K562 (cell line): ENCODE data around the gene TUBB2A. TPM values are rescaled to one million over a fixed set of nuclear protein-coding genes. Genes with fewer than 3 reads are reported as not detected.
A peak's percentile ranks its signal among the peaks of the same experiment; 100 is the strongest.

ENCODE experiments used
- GABPB1 ChIP-seq: sonication (generic); formaldehyde crosslinking; IDR thresholded peaks from 2 replicates; pipeline ENCODE4 v1.8.0; 2022; ENCODE audit warnings: mild to moderate bottlenecking, missing genetic modification reagents
- GABPB2 ChIP-seq: fragments of 250-450 bp; sonication (Bioruptor Pico); conservative IDR thresholded peaks from 2 replicates; pipeline ENCODE4 v1.5.1; 2021; ENCODE audit warnings: mild to moderate bottlenecking
- HNRNPK ChIP-seq: fragments of 200-400 bp; formaldehyde crosslinking; IDR thresholded peaks from one replicate; pipeline ENCODE4 v1.6.1; 2018; ENCODE audit warnings: mild to moderate bottlenecking, low read depth, low read length; ENCODE audit not compliant: poor library complexity, severe bottlenecking
- MEIS2 ChIP-seq: fragments of 450-650 bp; IDR thresholded peaks from 2 replicates; pipeline ENCODE4 v1.6.1; 2014; ENCODE audit warnings: mild to moderate bottlenecking; ENCODE audit not compliant: partially characterized antibody
- polyA plus RNA-seq, 8 experiments: library from polyadenylated mRNA; depleted of rRNA in 4 of 8; stranded (reverse) in 5 of 8; unstranded in 3 of 8; fragments of >200 nt; fragmentation: Nextera tagmentation in 2 of 8; fragmentation: Illumina TruSeq in 1 of 8; extraction: Ambion mirVana in 2 of 8; extraction: Trizol in 1 of 8; gene quantifications; 2 replicates each; pipeline versions ENCODE4 v1.2.1 to v1.2.3, GENCODE V29; 2011 to 2014; ENCODE audit warnings: inconsistent platforms in 1 of 8, missing spikeins in 1 of 8
- total RNA-seq, 7 experiments: library from RNA; depleted of rRNA in 6 of 7; stranded (reverse); fragments of >200 nt in 6 of 7; fragmentation: Illumina TruSeq in 2 of 7; extraction: Trizol in 2 of 7; gene quantifications; 2 replicates each; pipeline versions ENCODE4 v1.2.1 to v1.2.3, GENCODE V29; 2011 to 2021; ENCODE audit warnings: low replicate concordance in 1 of 7
- TF ChIP-seq, protein P1 (sequence below), 2 experiments: fragments of 450-650 bp; IDR thresholded peaks; 2 replicates each; pipeline ENCODE4 v1.6.1; 2016; ENCODE audit warnings: mild to moderate bottlenecking in 2 of 2, borderline replicate concordance in 1 of 2, low read depth in 1 of 2, moderate library complexity in 1 of 2
- TF ChIP-seq, protein P2 (sequence below): fragments of 250-450 bp; sonication (Bioruptor Pico); IDR thresholded peaks from 2 replicates; pipeline ENCODE4 v1.5.0; 2021; ENCODE audit warnings: mild to moderate bottlenecking, borderline replicate concordance
- TF ChIP-seq, protein P3 (sequence below): sonication (generic); formaldehyde crosslinking; IDR thresholded peaks from 2 replicates; pipeline ENCODE4 v1.8.1; 2022; ENCODE audit warnings: missing genetic modification reagents
- TF ChIP-seq, protein P4 (sequence below), 2 experiments: fragments of 450-650 bp; IDR thresholded peaks; 2 replicates each; pipeline ENCODE4 v1.6.1; 2016

Gene TUBB2A
- total and polyA plus RNA-seq, 9 of the 15 experiments (the other 6 are each of a cell fraction or from before 2014, with no cell fraction given), result 3.6 to 92.1 (median 45.6) TPM

DNA sequence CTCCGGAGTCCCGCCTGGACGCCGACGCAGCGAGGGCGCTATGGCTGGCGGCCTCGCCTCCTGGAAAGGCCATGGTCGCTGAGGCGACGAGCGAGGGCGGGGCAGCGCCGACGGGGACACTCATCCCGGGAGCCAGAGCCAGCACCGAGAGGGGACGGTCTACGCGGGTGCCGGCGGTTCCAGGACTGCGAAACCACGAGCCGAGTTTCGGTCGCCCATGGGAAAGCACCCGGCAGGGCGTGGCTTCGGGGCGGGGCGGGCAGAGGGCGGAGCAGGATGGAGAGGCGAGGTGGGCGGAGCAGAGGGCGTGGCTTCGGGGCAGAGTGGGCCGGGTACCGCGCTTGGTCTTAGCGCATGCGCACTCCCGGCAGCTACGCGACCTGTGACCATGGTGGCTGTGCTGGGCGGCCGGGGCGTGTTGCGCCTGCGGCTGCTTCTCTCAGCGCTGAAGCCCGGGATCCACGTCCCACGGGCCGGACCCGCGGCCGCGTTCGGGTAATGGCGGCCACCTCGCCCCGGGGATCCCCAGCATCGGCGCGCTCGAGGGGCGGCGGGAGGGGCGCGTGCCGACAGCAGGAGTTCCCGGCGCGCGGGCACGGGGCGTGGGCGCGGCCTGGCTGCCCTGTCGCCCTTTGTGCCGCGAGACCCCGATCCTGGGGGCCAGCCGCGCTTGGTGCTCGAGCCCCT lies 38.8 kb downstream of the TUBB2A start, which contains the start of gene BPHL (continued):
- TF ChIP-seq, protein P1, sequence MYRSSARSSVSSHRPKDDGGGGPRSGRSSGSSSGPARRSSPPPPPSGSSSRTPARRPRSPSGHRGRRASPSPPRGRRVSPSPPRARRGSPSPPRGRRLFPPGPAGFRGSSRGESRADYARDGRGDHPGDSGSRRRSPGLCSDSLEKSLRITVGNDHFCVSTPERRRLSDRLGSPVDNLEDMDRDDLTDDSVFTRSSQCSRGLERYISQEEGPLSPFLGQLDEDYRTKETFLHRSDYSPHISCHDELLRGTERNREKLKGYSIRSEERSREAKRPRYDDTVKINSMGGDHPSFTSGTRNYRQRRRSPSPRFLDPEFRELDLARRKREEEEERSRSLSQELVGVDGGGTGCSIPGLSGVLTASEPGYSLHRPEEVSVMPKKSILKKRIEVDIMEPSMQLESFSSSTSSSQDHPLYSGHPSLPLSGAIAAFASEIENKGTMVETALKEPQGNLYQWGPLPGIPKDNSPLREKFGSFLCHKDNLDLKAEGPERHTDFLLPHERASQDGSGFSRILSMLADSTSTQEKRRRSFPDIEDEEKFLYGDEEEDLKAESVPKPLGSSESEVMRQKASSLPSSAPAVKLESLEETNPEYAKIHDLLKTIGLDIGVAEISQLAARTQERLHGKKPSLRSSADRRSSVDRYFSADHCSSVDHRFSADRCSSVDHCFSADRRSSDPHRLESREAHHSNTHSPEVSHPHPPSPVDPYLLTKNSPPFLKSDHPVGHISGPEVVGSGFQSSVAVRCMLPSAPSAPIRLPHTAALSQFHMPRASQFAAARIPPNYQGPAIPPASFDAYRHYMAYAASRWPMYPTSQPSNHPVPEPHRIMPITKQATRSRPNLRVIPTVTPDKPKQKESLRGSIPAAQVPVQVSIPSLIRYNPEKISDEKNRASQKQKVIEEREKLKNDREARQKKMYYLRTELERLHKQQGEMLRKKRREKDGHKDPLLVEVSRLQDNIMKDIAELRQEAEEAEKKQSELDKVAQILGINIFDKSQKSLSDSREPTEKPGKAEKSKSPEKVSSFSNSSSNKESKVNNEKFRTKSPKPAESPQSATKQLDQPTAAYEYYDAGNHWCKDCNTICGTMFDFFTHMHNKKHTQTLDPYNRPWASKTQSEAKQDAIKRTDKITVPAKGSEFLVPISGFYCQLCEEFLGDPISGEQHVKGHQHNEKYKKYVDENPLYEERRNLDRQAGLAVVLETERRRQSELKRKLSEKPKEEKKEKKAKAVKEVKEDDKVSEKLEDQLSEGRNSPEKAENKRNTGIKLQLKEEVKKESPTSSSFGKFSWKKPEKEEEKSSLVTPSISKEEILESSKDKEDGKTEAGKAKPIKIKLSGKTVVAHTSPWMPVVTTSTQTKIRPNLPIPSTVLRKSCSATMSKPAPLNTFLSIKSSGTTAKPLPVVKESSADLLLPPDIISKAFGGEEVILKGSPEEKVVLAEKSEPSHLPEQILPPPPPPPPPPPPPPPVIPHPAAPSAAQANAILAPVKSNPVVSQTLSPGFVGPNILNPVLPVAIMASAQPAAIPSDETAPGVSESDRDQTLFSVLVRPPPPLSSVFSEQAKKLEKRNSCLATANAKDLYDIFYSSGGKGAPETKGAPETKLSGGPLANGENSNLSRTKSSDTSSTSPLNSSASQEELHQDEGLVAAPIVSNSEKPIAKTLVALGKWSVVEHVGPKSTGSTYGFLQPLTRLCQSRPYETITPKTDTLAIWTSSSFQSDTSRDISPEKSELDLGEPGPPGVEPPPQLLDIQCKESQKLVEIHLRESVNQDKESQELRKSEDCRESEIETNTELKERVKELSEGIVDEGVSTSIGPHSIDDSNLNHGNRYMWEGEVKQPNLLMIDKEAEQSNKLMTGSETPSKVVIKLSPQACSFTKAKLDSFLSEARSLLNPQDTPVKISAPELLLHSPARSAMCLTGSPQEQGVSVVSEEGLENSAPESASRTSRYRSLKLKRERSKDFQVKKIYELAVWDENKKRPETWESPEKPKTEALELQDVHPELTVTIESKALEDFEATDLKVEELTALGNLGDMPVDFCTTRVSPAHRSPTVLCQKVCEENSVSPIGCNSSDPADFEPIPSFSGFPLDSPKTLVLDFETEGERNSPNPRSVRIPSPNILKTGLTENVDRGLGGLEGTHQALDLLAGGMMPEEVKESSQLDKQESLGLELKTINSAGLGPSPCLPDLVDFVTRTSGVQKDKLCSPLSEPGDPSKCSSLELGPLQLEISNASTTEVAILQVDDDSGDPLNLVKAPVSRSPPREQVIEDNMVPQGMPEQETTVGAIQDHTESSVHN (IDR thresholded peaks at IDR 0.05; ENCODE audit: borderline replicate concordance in 1 of 2, low read depth in 1 of 2), result no peak
- TF ChIP-seq, protein P2, sequence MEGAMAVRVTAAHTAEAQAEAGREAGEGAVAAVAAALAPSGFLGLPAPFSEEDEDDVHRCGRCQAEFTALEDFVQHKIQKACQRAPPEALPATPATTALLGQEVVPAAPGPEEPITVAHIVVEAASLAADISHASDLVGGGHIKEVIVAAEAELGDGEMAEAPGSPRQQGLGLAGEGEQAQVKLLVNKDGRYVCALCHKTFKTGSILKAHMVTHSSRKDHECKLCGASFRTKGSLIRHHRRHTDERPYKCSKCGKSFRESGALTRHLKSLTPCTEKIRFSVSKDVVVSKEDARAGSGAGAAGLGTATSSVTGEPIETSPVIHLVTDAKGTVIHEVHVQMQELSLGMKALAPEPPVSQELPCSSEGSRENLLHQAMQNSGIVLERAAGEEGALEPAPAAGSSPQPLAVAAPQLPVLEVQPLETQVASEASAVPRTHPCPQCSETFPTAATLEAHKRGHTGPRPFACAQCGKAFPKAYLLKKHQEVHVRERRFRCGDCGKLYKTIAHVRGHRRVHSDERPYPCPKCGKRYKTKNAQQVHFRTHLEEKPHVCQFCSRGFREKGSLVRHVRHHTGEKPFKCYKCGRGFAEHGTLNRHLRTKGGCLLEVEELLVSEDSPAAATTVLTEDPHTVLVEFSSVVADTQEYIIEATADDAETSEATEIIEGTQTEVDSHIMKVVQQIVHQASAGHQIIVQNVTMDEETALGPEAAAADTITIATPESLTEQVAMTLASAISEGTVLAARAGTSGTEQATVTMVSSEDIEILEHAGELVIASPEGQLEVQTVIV (CRISPR knock-in tag), result no peak
- TF ChIP-seq, protein P3, sequence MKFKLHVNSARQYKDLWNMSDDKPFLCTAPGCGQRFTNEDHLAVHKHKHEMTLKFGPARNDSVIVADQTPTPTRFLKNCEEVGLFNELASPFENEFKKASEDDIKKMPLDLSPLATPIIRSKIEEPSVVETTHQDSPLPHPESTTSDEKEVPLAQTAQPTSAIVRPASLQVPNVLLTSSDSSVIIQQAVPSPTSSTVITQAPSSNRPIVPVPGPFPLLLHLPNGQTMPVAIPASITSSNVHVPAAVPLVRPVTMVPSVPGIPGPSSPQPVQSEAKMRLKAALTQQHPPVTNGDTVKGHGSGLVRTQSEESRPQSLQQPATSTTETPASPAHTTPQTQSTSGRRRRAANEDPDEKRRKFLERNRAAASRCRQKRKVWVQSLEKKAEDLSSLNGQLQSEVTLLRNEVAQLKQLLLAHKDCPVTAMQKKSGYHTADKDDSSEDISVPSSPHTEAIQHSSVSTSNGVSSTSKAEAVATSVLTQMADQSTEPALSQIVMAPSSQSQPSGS (CRISPR knock-in tag), result peak; percentile 58; the same call in 1 of the 2 replicates
- TF ChIP-seq, protein P4, sequence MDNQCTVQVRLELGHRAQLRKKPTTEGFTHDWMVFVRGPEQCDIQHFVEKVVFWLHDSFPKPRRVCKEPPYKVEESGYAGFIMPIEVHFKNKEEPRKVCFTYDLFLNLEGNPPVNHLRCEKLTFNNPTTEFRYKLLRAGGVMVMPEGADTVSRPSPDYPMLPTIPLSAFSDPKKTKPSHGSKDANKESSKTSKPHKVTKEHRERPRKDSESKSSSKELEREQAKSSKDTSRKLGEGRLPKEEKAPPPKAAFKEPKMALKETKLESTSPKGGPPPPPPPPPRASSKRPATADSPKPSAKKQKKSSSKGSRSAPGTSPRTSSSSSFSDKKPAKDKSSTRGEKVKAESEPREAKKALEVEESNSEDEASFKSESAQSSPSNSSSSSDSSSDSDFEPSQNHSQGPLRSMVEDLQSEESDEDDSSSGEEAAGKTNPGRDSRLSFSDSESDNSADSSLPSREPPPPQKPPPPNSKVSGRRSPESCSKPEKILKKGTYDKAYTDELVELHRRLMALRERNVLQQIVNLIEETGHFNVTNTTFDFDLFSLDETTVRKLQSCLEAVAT (IDR thresholded peaks at IDR 0.05), result peak in 1 of 2 experiments; percentile 49; a peak in 1 of 4 replicates
- TF ChIP-seq GABPB2 (no peak), MEIS2 (peak; percentile 66), GABPB1 (CRISPR knock-in tag) (peak; percentile 55), HNRNPK (no peak)
